Trophoblast cell (in vitro differentiated cells and primary cell): ENCODE results near the gene PRDM16.

ENCODE experiments used
- DNase-seq, 2 donors: peaks; one replicate each; pipeline ENCODE4 v3.0.0-alpha.2; 2016
- H2AFZ ChIP-seq: 2 replicates; pipeline ENCODE4 v1.6.1; 2013; ENCODE audit warnings: low read length, moderate library complexity, mild to moderate bottlenecking; ENCODE audit not compliant: insufficient read depth, poor library complexity
- H2AK5ac ChIP-seq: 2 replicates; pipeline ENCODE4 v1.6.1; 2013; ENCODE audit warnings: mild to moderate bottlenecking, low read length
- H2BK120ac ChIP-seq: 2 replicates; pipeline ENCODE4 v1.6.1; 2013; ENCODE audit warnings: low read length, mild to moderate bottlenecking, moderate library complexity; ENCODE audit not compliant: insufficient read depth, poor library complexity
- H2BK12ac ChIP-seq: 2 replicates; pipeline ENCODE4 v1.6.1; 2013; ENCODE audit warnings: mild to moderate bottlenecking, low read length, moderate library complexity
- H2BK5ac ChIP-seq: 2 replicates; pipeline ENCODE4 v1.6.1; 2013; ENCODE audit warnings: low read length, low read depth, moderate library complexity, mild to moderate bottlenecking; ENCODE audit not compliant: poor library complexity
- H3K14ac ChIP-seq: 2 replicates; pipeline ENCODE4 v1.6.1; 2013; ENCODE audit warnings: mild to moderate bottlenecking, low read length
- H3K18ac ChIP-seq: 2 replicates; pipeline ENCODE4 v1.6.1; 2013; ENCODE audit warnings: mild to moderate bottlenecking, low read length
- H3K23ac ChIP-seq: 2 replicates; pipeline ENCODE4 v1.6.1; 2013; ENCODE audit warnings: low read length
- H3K27ac ChIP-seq: 2 replicates; pipeline ENCODE4 v1.5.1; 2013; ENCODE audit warnings: low read depth, mild to moderate bottlenecking, inconsistent platforms, low read length, moderate library complexity
- H3K27me3 ChIP-seq: 2 replicates; pipeline ENCODE4 v1.6.1; 2013; ENCODE audit warnings: inconsistent platforms, mild to moderate bottlenecking, low read length, moderate library complexity; ENCODE audit not compliant: insufficient read depth
- H3K36me3 ChIP-seq, 2 experiments: 1 replicate in 1 of 2; 2 replicates in 1 of 2; pipeline ENCODE4 v1.6.1; 2013; ENCODE audit warnings: low read length in 2 of 2, mild to moderate bottlenecking in 2 of 2, moderate library complexity in 1 of 2; ENCODE audit not compliant: insufficient read depth in 2 of 2, control insufficient read depth in 1 of 2
- H3K4ac ChIP-seq: 2 replicates; pipeline ENCODE4 v1.6.1; 2013; ENCODE audit warnings: low read depth, mild to moderate bottlenecking, low read length, moderate library complexity
- H3K4me1 ChIP-seq, 2 experiments: 1 replicate in 1 of 2; 2 replicates in 1 of 2; pipeline ENCODE4 v1.6.1; 2013; ENCODE audit warnings: low read length in 2 of 2, mild to moderate bottlenecking in 2 of 2, moderate library complexity in 1 of 2; ENCODE audit not compliant: insufficient read depth in 2 of 2, control insufficient read depth in 1 of 2
- H3K4me2 ChIP-seq: 2 replicates; pipeline ENCODE4 v1.6.1; 2013; ENCODE audit warnings: inconsistent platforms, mild to moderate bottlenecking, low read length, moderate library complexity
- H3K4me3 ChIP-seq: 2 replicates; pipeline ENCODE4 v1.5.1; 2013; ENCODE audit warnings: mild to moderate bottlenecking, low read depth, low read length, inconsistent platforms
- H3K79me1 ChIP-seq: one replicate; pipeline ENCODE4 v1.6.1; 2013; ENCODE audit warnings: low read length
- H3K79me2 ChIP-seq: 2 replicates; pipeline ENCODE4 v1.6.1; 2013; ENCODE audit warnings: low read length, mild to moderate bottlenecking; ENCODE audit not compliant: control insufficient read depth, insufficient read depth, poor library complexity
- H3K9ac ChIP-seq: 2 replicates; pipeline ENCODE4 v1.6.1; 2013; ENCODE audit warnings: mild to moderate bottlenecking, low read length
- H3K9me3 ChIP-seq: 2 replicates; pipeline ENCODE4 v1.6.1; 2013; ENCODE audit warnings: low read depth, mild to moderate bottlenecking, control low read depth, inconsistent platforms, low read length; ENCODE audit not compliant: insufficient read depth
- H4K12ac ChIP-seq: 2 replicates; pipeline ENCODE4 v1.6.1; 2013; ENCODE audit warnings: low read depth, mild to moderate bottlenecking, low read length, moderate library complexity
- H4K8ac ChIP-seq: 2 replicates; pipeline ENCODE4 v1.6.1; 2013; ENCODE audit warnings: low read depth, mild to moderate bottlenecking, low read length, moderate library complexity
- H4K91ac ChIP-seq: one replicate; pipeline ENCODE4 v1.6.1; 2013; ENCODE audit warnings: low read depth, mild to moderate bottlenecking, low read length, moderate library complexity
- WGBS: extraction: QIAGEN DNeasy Blood & Tissue Kit; methylation state at CpG from one replicate; pipeline ENCODE4 v1.1.7; 2013; ENCODE audit warnings: missing lambda C conversion rate; ENCODE audit not compliant: insufficient read length, insufficient coverage; ENCODE audit errors: extremely low coverage; 5-methylcytosine and 5-hydroxymethylcytosine counted together

PRDM16 gene

DNA sequence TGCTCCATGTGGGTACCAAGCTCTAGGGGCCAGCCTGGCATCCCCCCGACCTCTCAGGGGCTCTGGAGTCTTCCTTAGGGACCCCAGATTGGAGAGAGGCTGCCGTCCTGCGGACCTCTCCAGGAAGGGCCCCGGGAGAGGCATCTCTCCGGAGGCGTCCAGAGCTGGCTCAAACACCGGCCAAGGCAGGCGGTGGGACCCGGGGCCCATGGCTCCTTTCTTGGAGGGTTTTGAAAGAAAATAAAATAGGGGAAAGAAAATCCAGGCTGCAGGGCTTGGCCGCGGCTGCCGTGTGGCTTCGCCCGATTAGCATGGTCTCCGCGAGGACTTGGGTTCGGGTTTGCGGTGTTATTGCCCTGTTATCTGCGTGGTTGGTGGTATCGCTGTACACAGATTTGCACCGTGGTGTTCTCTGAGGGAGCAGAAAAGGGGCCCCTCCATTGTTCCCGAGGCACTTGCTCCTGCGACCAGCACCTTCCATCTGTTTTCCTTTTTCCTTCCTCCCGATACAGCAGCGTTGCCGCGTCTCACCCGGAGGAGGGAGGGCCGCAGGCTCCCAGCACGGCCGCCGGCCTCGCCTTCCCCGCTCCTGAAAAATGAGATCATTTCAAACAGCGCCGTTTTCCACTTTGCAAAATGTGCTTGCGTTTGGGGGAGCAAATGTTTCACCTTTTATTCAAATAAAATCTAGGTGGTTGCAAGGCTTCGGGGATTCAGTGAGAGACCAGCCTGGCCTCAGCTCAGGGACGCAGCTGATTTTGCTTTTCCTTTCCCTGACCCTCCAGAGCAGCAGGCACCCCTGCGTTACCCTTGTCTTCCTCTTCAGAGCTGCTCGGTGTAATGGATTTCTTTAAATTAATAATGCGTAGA is 86.3 kb downstream of the PRDM16 start:
- H2AFZ ChIP-seq = no peak overlapping the region
- H3K36me3 ChIP-seq = no peaks in the 10 kb centered on the region
- no peaks in the 10 kb centered on the region for H3K79me1 ChIP-seq
- H3K4me3 ChIP-seq = no peak overlapping the region
- no peak overlapping the region for H3K14ac ChIP-seq
- no CpG with 5 or more reads among the region's 42 CpGs for WGBS
- no peak overlapping the region for H2BK12ac ChIP-seq
- H3K27me3 ChIP-seq = no peaks in the 10 kb centered on the region
- no peak overlapping the region for H2BK5ac ChIP-seq
- H2BK120ac ChIP-seq = no peak overlapping the region
- DNase-seq = no peak
- H3K4me1 ChIP-seq = no peaks in the 10 kb centered on the region
- H3K23ac ChIP-seq = no peak overlapping the region
- H4K91ac ChIP-seq = no peak overlapping the region
- H3K4me2 ChIP-seq = no peak overlapping the region
- H4K12ac ChIP-seq = no peak overlapping the region
- no peaks in the 10 kb centered on the region for H3K79me2 ChIP-seq
- H3K18ac ChIP-seq = no peak overlapping the region
- no peak overlapping the region for H2AK5ac ChIP-seq
- H3K27ac ChIP-seq = no peak overlapping the region
- no peak overlapping the region for H3K9ac ChIP-seq
- no peak overlapping the region for H3K4ac ChIP-seq
- H4K8ac ChIP-seq = no peak overlapping the region
- H3K9me3 ChIP-seq = peaks cover 2% of the 10 kb centered on the region

- Histone ChIP-seq H3K36me3 (no peaks in the 10 kb centered on the region), H3K18ac (no peak overlapping the region), H3K9ac (no peak overlapping the region), H3K4ac (no peak overlapping the region), H4K8ac (no peak overlapping the region), H2AFZ (no peak overlapping the region), H2AK5ac (no peak overlapping the region), H4K91ac (no peak overlapping the region), H4K12ac (no peak overlapping the region), H2BK5ac (no peak overlapping the region), H3K79me1 (no peaks in the 10 kb centered on the region), H3K14ac (no peak overlapping the region), H2BK12ac (no peak overlapping the region), H2BK120ac (no peak overlapping the region), H3K4me3 (no peak overlapping the region), H3K4me2 (no peak overlapping the region), H3K4me1 (no peaks in the 10 kb centered on the region), H3K27me3 (no peaks in the 10 kb centered on the region), H3K27ac (no peak overlapping the region), H3K9me3 (peaks cover 2% of the 10 kb centered on the region), H3K23ac (no peak overlapping the region), H3K79me2 (no peaks in the 10 kb centered on the region)
- DNase-seq = no peak
- WGBS = no CpG with 5 or more reads among the region's 5 CpGs
These were observed 86.9 kb downstream of the PRDM16 start for GRCh38 chr1:3155926-3156220.

GRCh38 chr1:3156936-3157335 is 87.9 kb downstream of the PRDM16 start:
- Histone ChIP-seq H3K36me3 (no peaks in the 10 kb centered on the region), H2AK5ac (no peak overlapping the region), H3K9me3 (peaks cover 2% of the 10 kb centered on the region), H3K79me2 (no peaks in the 10 kb centered on the region), H4K91ac (no peak overlapping the region), H2AFZ (no peak overlapping the region), H4K8ac (no peak overlapping the region), H3K9ac (no peak overlapping the region), H3K4me2 (no peak overlapping the region), H3K18ac (no peak overlapping the region), H3K4me1 (no peaks in the 10 kb centered on the region), H3K14ac (no peak overlapping the region), H2BK12ac (no peak overlapping the region), H2BK5ac (no peak overlapping the region), H3K27ac (no peak overlapping the region), H3K4ac (no peak overlapping the region), H3K27me3 (no peaks in the 10 kb centered on the region), H4K12ac (no peak overlapping the region), H2BK120ac (no peak overlapping the region), H3K79me1 (no peaks in the 10 kb centered on the region), H3K4me3 (no peak overlapping the region), H3K23ac (no peak overlapping the region)
- DNase-seq = no peak
- no CpG with 5 or more reads among the region's 19 CpGs for WGBS

DNA sequence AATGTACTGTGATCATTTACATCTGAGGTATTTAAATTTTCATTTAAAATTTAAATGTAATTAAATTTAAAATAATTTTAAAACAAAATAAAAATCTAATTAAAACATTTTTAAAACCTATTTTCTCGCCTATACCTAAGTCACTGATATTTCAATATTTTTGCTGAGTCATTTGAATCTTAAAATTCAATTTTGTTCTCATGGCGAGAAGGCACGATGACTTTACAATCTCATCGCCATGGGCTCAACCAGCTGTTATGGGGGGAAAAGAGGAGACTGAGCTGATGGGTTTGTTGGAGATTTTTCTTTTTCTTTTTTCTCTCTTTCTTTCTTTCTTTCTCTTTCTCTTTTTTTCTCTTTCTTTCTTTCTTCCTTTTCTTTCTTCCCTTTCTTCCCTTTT is 89.3 kb downstream of the PRDM16 start:
- no peaks in the 10 kb centered on the region for H3K79me1 ChIP-seq
- no peak overlapping the region for H3K23ac ChIP-seq
- H3K36me3 ChIP-seq = no peaks in the 10 kb centered on the region
- H3K18ac ChIP-seq = no peak overlapping the region
- H3K9me3 ChIP-seq = peaks cover 2% of the 10 kb centered on the region
- H3K4ac ChIP-seq = no peak overlapping the region
- H3K27me3 ChIP-seq = no peaks in the 10 kb centered on the region
- no peak overlapping the region for H4K12ac ChIP-seq
- no peak overlapping the region for H3K27ac ChIP-seq
- no peak overlapping the region for H3K4me2 ChIP-seq
- H3K14ac ChIP-seq = no peak overlapping the region
- H3K79me2 ChIP-seq = no peaks in the 10 kb centered on the region
- no peak overlapping the region for H2AK5ac ChIP-seq
- no peak overlapping the region for H2BK5ac ChIP-seq
- no peak overlapping the region for H2AFZ ChIP-seq
- no peak overlapping the region for H2BK12ac ChIP-seq
- H3K4me1 ChIP-seq = no peaks in the 10 kb centered on the region
- H4K91ac ChIP-seq = no peak overlapping the region
- WGBS = no CpG with 5 or more reads among the region's 4 CpGs
- no peak overlapping the region for H2BK120ac ChIP-seq
- no peak overlapping the region for H4K8ac ChIP-seq
- no peak for DNase-seq
- no peak overlapping the region for H3K9ac ChIP-seq
- no peak overlapping the region for H3K4me3 ChIP-seq
